Heart left ventricle (tissue), 16 donors: ENCODE measurements around the gene MORN5. TPM values are rescaled to one million over a fixed set of nuclear protein-coding genes. Genes with fewer than 3 reads are reported as not detected.

Experiments
- ATAC-seq, 4 donors: fragments of 200-7000 bp; cut with Tn5 transposase; one replicate each; pipeline ENCODE4 v1.9.1; 2020 to 2022; ENCODE audit warnings: moderate library complexity in 4 of 4, mild to moderate bottlenecking in 3 of 4, moderate number of reproducible peaks in 1 of 4
- DNase-seq, 5 donors: peaks; one replicate each; pipeline ENCODE4 v3.0.0-alpha.2; 2020
- H3K27ac ChIP-seq, 12 donors: fragments of 200-600 bp; sonication (generic) in 4 of 12; one replicate each; pipeline versions ENCODE4 v1.5.0 to v1.8.0; 2016 to 2022; ENCODE audit warnings: mild to moderate bottlenecking in 2 of 12
- H3K27me3 ChIP-seq, 9 donors: fragments of 200-600 bp; sonication (generic) in 2 of 9; one replicate each; pipeline versions ENCODE4 v1.5.1 to v1.8.0; 2016 to 2022; ENCODE audit warnings: mild to moderate bottlenecking in 3 of 9
- H3K36me3 ChIP-seq, 9 donors: fragments of 200-600 bp; sonication (generic) in 2 of 9; one replicate each; pipeline versions ENCODE4 v1.5.0 to v1.8.0; 2018 to 2022; ENCODE audit warnings: mild to moderate bottlenecking in 2 of 9
- H3K4me1 ChIP-seq, 12 donors: fragments of 200-600 bp; sonication (generic) in 4 of 12; one replicate each; pipeline versions ENCODE4 v1.5.0 to v1.8.0; 2016 to 2022; ENCODE audit warnings: mild to moderate bottlenecking in 3 of 12
- H3K4me3 ChIP-seq, 12 donors: fragments of 200-600 bp; sonication (generic) in 4 of 12; one replicate each; pipeline versions ENCODE4 v1.5.0 to v1.8.0; 2017 to 2022; ENCODE audit warnings: mild to moderate bottlenecking in 9 of 12, moderate library complexity in 4 of 12
- H3K9me3 ChIP-seq, 12 donors: fragments of 200-600 bp; sonication (generic) in 4 of 12; one replicate each; pipeline versions ENCODE4 v1.5.0 to v1.8.0; 2016 to 2022; ENCODE audit warnings: mild to moderate bottlenecking in 1 of 12
- CTCF ChIP-seq, 12 donors: fragments of 200-600 bp; sonication (generic) in 4 of 12; IDR thresholded peaks; one replicate each; pipeline versions ENCODE4 v1.5.0 to v1.8.0; 2018 to 2022; ENCODE audit warnings: antibody characterized with exemption in 12 of 12, mild to moderate bottlenecking in 5 of 12
- POLR2A ChIP-seq, 2 donors: fragments of 450-650 bp; IDR thresholded peaks; one replicate each; pipeline ENCODE4 v1.6.1; 2017; ENCODE audit warnings: antibody characterized with exemption in 2 of 2, mild to moderate bottlenecking in 2 of 2, moderate library complexity in 2 of 2
- WGBS, 4 donors: extraction: QIAGEN DNeasy Blood & Tissue Kit in 2 of 4; methylation state at CpG; one replicate each; pipeline versions ENCODE4 v1.1.5 to v1.1.7; 2013 to 2018; 5-methylcytosine and 5-hydroxymethylcytosine counted together
- intact Hi-C, 10 donors: fragments of 100-400 bp; cut with DNase I; formaldehyde crosslinking; loops; one replicate each; pipeline versions ENCODE4 v1.11.1 to v1.14.2; 2022
- polyA plus RNA-seq, 2 donors: library from polyadenylated mRNA; stranded (reverse); fragments of 200-250 nt; gene quantifications; one replicate each; pipeline ENCODE4 v1.2.3, GENCODE V29; 2013
- total RNA-seq, 9 donors: library from RNA; depleted of rRNA in 2 of 9; stranded (reverse); fragments of >200 nt in 2 of 9; fragmentation: NEBNext Ultra II Directional in 3 of 9; extraction: Animal tissue kit (Norgen Biotek cat#: 25700) in 3 of 9; gene quantifications; one replicate each; pipeline versions ENCODE4 v1.1.0 to v1.2.4, GENCODE V29; 2016 to 2023
- donor health status: ischemic (EF 13 %, LVEDD 7.1; RV severe dilation, severe dysfunction).
- donor health status: healthy with polysubstance abuse.
- donor health status: DM: no; HTN: yes; CAD: no.
- donor health status: DM: no; HTN: no; CAD: no.
- donor health status: ischemic (EF 25% LVEDD 6.9; RV normal size, moderate dysfunction).
- donor health status: ischemic (EF 25% LVEDD 5.7; RV mildly dilated, moderate dysfunction).
- donor health status: healthy.
- donor health status: DM: yes; HTN: yes; CAD: no.
- donor health status: ischemic (EF 35%, LVEDD 5.7; RV mildly dilated, moderate dysfunction).
- donor health status: nonischemic (EF 11% LVEDD 7.7; RV severe dilation, severe dysfunction).
- donor health status: DM: yes; HTN: yes; CAD: no.
- donor health status: PGD.
- donor health status: ischemic (EF 29% LVEDD 5.4; RV normal size, mild dysfunction).
- donor health status: nonischemic (EF 23%, LVEDD 6.1; RV moderate dilation, normal function).

Gene MORN5
- total and polyA plus RNA-seq, 11 donors, result not detected

GRCh38 chr9:122133263-122133983 is 26.3 kb upstream of the MORN5 start:
- 52 to 64% (median 58%) methylated on average over 12 of the region's 12 CpGs for WGBS, 4 donors
- peaks cover 0 to 54% (median 32%) of the 10 kb centered on the region in 12 donors for H3K4me1 ChIP-seq
- no peaks in the 10 kb centered on the region for H3K9me3 ChIP-seq
- TF ChIP-seq POLR2A (IDR thresholded peaks at IDR 0.05), result no peak
- TF ChIP-seq CTCF (IDR thresholded peaks at IDR 0.05), result no peak
- H3K36me3 ChIP-seq, result no peaks in the 10 kb centered on the region
- peaks cover 0 to 4% (median 0%) of the 10 kb centered on the region in 9 donors for H3K27me3 ChIP-seq
- DNase-seq (peak; percentile 67 to 82 (median 75)), ATAC-seq (peak; percentile 45 to 81 (median 55))
- no peak overlapping the region for H3K4me3 ChIP-seq
- H3K27ac ChIP-seq, result peak overlapping the region in 7 of 12 donors; percentile 19 to 58 (median 52)
- intact Hi-C loops, result loop anchor here in 1 of 10 donors (10.0 kb wide), 1 partner anchor 121 kb away; no protein-coding TSS in a partner anchor

GRCh38 chr9:122133984-122134535 is 25.6 kb upstream of the MORN5 start:
- intact Hi-C loops, result loop anchor here in 1 of 10 donors (10.0 kb wide), 1 partner anchor 121 kb away; no protein-coding TSS in a partner anchor
- H3K27ac ChIP-seq, result peak overlapping the region in 7 of 12 donors; percentile 19 to 58 (median 52)
- H3K4me3 ChIP-seq, result no peak overlapping the region
- H3K9me3 ChIP-seq, result no peaks in the 10 kb centered on the region
- peaks cover 0 to 49% (median 30%) of the 10 kb centered on the region in 12 donors for H3K4me1 ChIP-seq
- ATAC-seq, result no peak
- WGBS, 4 donors, result 50 to 57% (median 54%) methylated on average over 16 to 17 of the region's 17 CpGs
- no peak for TF ChIP-seq POLR2A (IDR thresholded peaks at IDR 0.05)
- no peak for TF ChIP-seq CTCF (IDR thresholded peaks at IDR 0.05)
- H3K36me3 ChIP-seq, result no peaks in the 10 kb centered on the region
- H3K27me3 ChIP-seq, result no peaks in the 10 kb centered on the region
- no peak for DNase-seq

DNA sequence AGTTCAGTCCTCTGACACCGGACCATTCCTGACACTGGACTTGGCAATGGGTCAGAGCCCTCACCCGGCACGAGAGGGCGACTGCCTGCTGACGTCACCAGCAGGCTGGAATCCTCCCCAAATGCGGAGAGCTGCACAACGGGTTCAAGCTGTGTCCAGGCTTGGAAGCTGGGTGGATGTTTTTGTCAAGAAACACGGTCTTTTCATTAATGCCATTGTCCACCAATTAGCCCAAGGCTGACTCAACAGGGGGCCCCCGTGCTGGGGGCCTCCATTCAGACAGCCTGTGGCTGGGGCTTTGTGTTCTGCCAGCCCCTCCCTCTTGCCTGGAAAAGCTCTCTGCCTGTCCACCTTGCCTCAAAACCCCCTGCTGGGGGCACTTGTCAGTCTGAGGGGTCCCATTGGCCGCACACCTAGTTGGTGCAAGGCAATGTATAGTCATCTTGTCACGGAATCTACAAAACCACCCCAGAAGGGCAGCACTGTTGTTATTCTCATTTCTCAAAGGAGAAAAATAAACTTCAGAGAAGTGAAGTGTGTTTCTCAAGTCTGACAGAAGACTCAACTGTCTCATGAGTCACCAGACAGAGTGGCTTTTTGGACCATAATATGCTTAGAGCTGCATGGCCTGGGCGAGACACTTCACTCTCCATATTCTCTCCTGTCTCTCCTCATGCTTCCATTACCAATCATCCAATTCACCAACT is 24.7 kb upstream of the MORN5 start:
- no peaks in the 10 kb centered on the region for H3K27me3 ChIP-seq
- H3K9me3 ChIP-seq, result no peaks in the 10 kb centered on the region
- 53 to 73% (median 56%) methylated on average over 7 to 12 of the region's 12 CpGs for WGBS, 4 donors
- no peak overlapping the region for H3K27ac ChIP-seq
- ATAC-seq (no peak), DNase-seq (no peak)
- no peaks in the 10 kb centered on the region for H3K36me3 ChIP-seq
- TF ChIP-seq CTCF (IDR thresholded peaks at IDR 0.05) (no peak), POLR2A (IDR thresholded peaks at IDR 0.05) (no peak)
- H3K4me1 ChIP-seq, result peaks cover 0 to 46% (median 30%) of the 10 kb centered on the region in 12 donors
- intact Hi-C loops, result loop anchor here in 1 of 10 donors (10.0 kb wide), 1 partner anchor 120 kb away; no protein-coding TSS in a partner anchor
- H3K4me3 ChIP-seq, result no peak overlapping the region

GRCh38 chr9:122135529-122135859 is 24.2 kb upstream of the MORN5 start:
- no peak overlapping the region for H3K4me3 ChIP-seq
- no peaks in the 10 kb centered on the region for H3K27me3 ChIP-seq
- H3K9me3 ChIP-seq, result no peaks in the 10 kb centered on the region
- no peak for TF ChIP-seq CTCF (IDR thresholded peaks at IDR 0.05)
- TF ChIP-seq POLR2A (IDR thresholded peaks at IDR 0.05), result no peak
- DNase-seq, result no peak
- peaks cover 0 to 49% (median 33%) of the 10 kb centered on the region in 12 donors for H3K4me1 ChIP-seq
- no peak overlapping the region for H3K27ac ChIP-seq
- H3K36me3 ChIP-seq, result no peaks in the 10 kb centered on the region
- ATAC-seq, result no peak
- intact Hi-C loops, result loop anchor here in 1 of 10 donors (10.0 kb wide), 1 partner anchor 119 kb away; no protein-coding TSS in a partner anchor
- 93 to 95% (median 94%) methylated on average over 7 of the region's 7 CpGs for WGBS, 4 donors
